K562 (cell line): Measurements from ENCODE around the gene OR2W3. TPM values are rescaled to one million over a fixed set of nuclear protein-coding genes. Genes with fewer than 3 reads are reported as not detected.
A peak's percentile ranks its signal among the peaks of the same experiment; 100 is the strongest.

Source experiments
- ADNP ChIP-seq: fragments of 200-800 bp; sonication (Bioruptor generic); IDR thresholded peaks from 2 replicates; pipeline ENCODE4 v1.6.1; 2016; ENCODE audit warnings: missing genetic modification characterization, missing compliant biosample characterization
- ATF1 ChIP-seq, 2 experiments: fragments of 450-650 bp in 1 of 2; IDR thresholded peaks; 2 replicates each; pipeline ENCODE4 v1.6.1; 2016; ENCODE audit warnings: missing compliant biosample characterization in 1 of 2, missing genetic modification characterization in 1 of 2
- MIER1 ChIP-seq: fragments of 450-650 bp; IDR thresholded peaks from 2 replicates; pipeline ENCODE4 v1.6.1; 2016; ENCODE audit warnings: antibody characterized with exemption, mild to moderate bottlenecking, low read depth
- MYBL2 ChIP-seq, 2 experiments: fragments of 450-650 bp in 1 of 2; sonication (generic) in 1 of 2; formaldehyde crosslinking in 1 of 2; IDR thresholded peaks; 2 replicates each; pipeline versions ENCODE4 v1.6.1 to v1.8.1; 2017 to 2022; ENCODE audit warnings: borderline replicate concordance in 1 of 2, inconsistent platforms in 1 of 2, low read depth in 1 of 2, mild to moderate bottlenecking in 1 of 2, missing genetic modification reagents in 1 of 2, moderate library complexity in 1 of 2
- RB1 ChIP-seq: fragments of 450-650 bp; IDR thresholded peaks from 2 replicates; pipeline ENCODE4 v1.6.1; 2017; ENCODE audit warnings: low read depth, mild to moderate bottlenecking
- YBX1 ChIP-seq: fragments of 450-650 bp; IDR thresholded peaks from 2 replicates; pipeline ENCODE4 v1.7.1; 2016; ENCODE audit warnings: mild to moderate bottlenecking
- ZNF79 ChIP-seq: fragments of 250-450 bp; sonication (Bioruptor Pico); IDR thresholded peaks from 2 replicates; pipeline ENCODE4 v1.4.0; 2020; ENCODE audit warnings: low read depth, mild to moderate bottlenecking, moderate library complexity
- ZNF830 ChIP-seq: fragments of 250-450 bp; sonication (Bioruptor Pico); IDR thresholded peaks from 2 replicates; pipeline ENCODE4 v1.5.0; 2021; ENCODE audit warnings: mild to moderate bottlenecking
- polyA plus RNA-seq, 8 experiments: library from polyadenylated mRNA; depleted of rRNA in 4 of 8; stranded (reverse) in 5 of 8; unstranded in 3 of 8; fragments of >200 nt; fragmentation: Nextera tagmentation in 2 of 8; fragmentation: Illumina TruSeq in 1 of 8; extraction: Ambion mirVana in 2 of 8; extraction: Trizol in 1 of 8; gene quantifications; 2 replicates each; pipeline versions ENCODE4 v1.2.1 to v1.2.3, GENCODE V29; 2011 to 2014; ENCODE audit warnings: inconsistent platforms in 1 of 8, missing spikeins in 1 of 8
- total RNA-seq, 7 experiments: library from RNA; depleted of rRNA in 6 of 7; stranded (reverse); fragments of >200 nt in 6 of 7; fragmentation: Illumina TruSeq in 2 of 7; extraction: Trizol in 2 of 7; gene quantifications; 2 replicates each; pipeline versions ENCODE4 v1.2.1 to v1.2.3, GENCODE V29; 2011 to 2021; ENCODE audit warnings: low replicate concordance in 1 of 7
- TF ChIP-seq, protein P1 (sequence below), 2 experiments: fragments of 450-650 bp in 1 of 2; sonication (generic) in 1 of 2; formaldehyde crosslinking in 1 of 2; IDR thresholded peaks; 2 replicates each; pipeline versions ENCODE4 v1.7.1 to v1.9.0; 2016 to 2022; ENCODE audit warnings: inconsistent platforms in 1 of 2, mild to moderate bottlenecking in 1 of 2, missing genetic modification reagents in 1 of 2
- TF ChIP-seq, protein P2 (sequence below): sonication (generic); formaldehyde crosslinking; IDR thresholded peaks from 2 replicates; pipeline ENCODE4 v1.8.1; 2022; ENCODE audit warnings: missing genetic modification reagents
- TF ChIP-seq, protein P3 (sequence below), 2 experiments: fragments of 450-650 bp in 1 of 2; IDR thresholded peaks; 2 replicates each; pipeline ENCODE4 v1.6.1; 2011 to 2017; ENCODE audit warnings: low read depth in 2 of 2, antibody characterized with exemption in 1 of 2, borderline replicate concordance in 1 of 2, low read length in 1 of 2, mild to moderate bottlenecking in 1 of 2, mixed read lengths in 1 of 2; ENCODE audit not compliant: control insufficient read depth in 1 of 2
- TF ChIP-seq, protein P4 (sequence below): fragments of 250-450 bp; sonication (Bioruptor Pico); IDR thresholded peaks from 2 replicates; pipeline ENCODE4 v1.8.0; 2022; ENCODE audit warnings: moderate library complexity, mild to moderate bottlenecking, inconsistent platforms

OR2W3 gene
- total and polyA plus RNA-seq, 9 of the 15 experiments (the other 6 are each of a cell fraction or from before 2014, with no cell fraction given) = 0.67 to 7.6 (median 3.7) TPM

DNA sequence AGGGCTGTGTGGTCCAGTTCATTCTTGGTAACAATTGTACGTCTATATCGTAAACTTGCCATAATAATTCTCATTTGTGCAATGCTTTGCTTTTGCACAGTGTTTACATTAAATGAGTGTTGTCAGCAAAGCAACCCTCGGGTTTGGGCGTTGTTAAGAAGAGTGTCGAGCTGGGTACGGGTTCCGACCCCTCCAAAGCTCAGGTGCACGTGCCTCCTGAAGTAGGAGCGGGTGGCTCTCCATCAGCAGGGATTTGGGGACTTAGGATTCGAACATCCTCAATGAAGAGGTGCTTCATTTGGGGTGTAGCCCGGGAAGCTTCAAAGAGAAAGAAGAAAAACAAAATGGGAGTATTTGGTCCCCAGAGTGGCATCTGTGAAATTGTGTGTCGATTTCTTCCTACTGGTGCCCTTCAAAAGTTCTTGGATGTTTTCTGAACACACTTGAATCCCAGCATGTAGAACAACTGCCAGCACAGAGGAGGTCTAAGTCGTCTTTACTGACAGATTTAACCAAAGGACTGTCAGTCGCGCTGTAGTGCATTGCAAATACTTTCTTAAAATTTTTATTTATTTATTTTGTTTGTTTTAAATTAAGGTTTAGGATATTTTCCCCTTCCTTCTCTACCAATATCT, 37.3 kb upstream of the OR2W3 start (continued):
- TF ChIP-seq, protein P1, sequence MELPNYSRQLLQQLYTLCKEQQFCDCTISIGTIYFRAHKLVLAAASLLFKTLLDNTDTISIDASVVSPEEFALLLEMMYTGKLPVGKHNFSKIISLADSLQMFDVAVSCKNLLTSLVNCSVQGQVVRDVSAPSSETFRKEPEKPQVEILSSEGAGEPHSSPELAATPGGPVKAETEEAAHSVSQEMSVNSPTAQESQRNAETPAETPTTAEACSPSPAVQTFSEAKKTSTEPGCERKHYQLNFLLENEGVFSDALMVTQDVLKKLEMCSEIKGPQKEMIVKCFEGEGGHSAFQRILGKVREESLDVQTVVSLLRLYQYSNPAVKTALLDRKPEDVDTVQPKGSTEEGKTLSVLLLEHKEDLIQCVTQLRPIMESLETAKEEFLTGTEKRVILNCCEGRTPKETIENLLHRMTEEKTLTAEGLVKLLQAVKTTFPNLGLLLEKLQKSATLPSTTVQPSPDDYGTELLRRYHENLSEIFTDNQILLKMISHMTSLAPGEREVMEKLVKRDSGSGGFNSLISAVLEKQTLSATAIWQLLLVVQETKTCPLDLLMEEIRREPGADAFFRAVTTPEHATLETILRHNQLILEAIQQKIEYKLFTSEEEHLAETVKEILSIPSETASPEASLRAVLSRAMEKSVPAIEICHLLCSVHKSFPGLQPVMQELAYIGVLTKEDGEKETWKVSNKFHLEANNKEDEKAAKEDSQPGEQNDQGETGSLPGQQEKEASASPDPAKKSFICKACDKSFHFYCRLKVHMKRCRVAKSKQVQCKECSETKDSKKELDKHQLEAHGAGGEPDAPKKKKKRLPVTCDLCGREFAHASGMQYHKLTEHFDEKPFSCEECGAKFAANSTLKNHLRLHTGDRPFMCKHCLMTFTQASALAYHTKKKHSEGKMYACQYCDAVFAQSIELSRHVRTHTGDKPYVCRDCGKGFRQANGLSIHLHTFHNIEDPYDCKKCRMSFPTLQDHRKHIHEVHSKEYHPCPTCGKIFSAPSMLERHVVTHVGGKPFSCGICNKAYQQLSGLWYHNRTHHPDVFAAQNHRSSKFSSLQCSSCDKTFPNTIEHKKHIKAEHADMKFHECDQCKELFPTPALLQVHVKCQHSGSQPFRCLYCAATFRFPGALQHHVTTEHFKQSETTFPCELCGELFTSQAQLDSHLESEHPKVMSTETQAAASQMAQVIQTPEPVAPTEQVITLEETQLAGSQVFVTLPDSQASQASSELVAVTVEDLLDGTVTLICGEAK (IDR thresholded peaks at IDR 0.05) = 0 out of 2 replicates have a peak, but pooled peaks have one; percentile 11
- TF ChIP-seq, protein P1 (CRISPR knock-in tag; IDR thresholded peaks at IDR 0.05) = no peak
- TF ChIP-seq RB1 = no peak
- no peak for TF ChIP-seq ADNP (tag)
- TF ChIP-seq, protein P2, sequence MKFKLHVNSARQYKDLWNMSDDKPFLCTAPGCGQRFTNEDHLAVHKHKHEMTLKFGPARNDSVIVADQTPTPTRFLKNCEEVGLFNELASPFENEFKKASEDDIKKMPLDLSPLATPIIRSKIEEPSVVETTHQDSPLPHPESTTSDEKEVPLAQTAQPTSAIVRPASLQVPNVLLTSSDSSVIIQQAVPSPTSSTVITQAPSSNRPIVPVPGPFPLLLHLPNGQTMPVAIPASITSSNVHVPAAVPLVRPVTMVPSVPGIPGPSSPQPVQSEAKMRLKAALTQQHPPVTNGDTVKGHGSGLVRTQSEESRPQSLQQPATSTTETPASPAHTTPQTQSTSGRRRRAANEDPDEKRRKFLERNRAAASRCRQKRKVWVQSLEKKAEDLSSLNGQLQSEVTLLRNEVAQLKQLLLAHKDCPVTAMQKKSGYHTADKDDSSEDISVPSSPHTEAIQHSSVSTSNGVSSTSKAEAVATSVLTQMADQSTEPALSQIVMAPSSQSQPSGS (CRISPR knock-in tag) = no peak
- TF ChIP-seq, protein P3, sequence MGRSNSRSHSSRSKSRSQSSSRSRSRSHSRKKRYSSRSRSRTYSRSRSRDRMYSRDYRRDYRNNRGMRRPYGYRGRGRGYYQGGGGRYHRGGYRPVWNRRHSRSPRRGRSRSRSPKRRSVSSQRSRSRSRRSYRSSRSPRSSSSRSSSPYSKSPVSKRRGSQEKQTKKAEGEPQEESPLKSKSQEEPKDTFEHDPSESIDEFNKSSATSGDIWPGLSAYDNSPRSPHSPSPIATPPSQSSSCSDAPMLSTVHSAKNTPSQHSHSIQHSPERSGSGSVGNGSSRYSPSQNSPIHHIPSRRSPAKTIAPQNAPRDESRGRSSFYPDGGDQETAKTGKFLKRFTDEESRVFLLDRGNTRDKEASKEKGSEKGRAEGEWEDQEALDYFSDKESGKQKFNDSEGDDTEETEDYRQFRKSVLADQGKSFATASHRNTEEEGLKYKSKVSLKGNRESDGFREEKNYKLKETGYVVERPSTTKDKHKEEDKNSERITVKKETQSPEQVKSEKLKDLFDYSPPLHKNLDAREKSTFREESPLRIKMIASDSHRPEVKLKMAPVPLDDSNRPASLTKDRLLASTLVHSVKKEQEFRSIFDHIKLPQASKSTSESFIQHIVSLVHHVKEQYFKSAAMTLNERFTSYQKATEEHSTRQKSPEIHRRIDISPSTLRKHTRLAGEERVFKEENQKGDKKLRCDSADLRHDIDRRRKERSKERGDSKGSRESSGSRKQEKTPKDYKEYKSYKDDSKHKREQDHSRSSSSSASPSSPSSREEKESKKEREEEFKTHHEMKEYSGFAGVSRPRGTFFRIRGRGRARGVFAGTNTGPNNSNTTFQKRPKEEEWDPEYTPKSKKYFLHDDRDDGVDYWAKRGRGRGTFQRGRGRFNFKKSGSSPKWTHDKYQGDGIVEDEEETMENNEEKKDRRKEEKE (IDR thresholded peaks at IDR 0.05; ENCODE audit: borderline replicate concordance in 1 of 2, control insufficient read depth in 1 of 2, low read depth in 2 of 2, low read length in 1 of 2) = no peak
- TF ChIP-seq, protein P4, sequence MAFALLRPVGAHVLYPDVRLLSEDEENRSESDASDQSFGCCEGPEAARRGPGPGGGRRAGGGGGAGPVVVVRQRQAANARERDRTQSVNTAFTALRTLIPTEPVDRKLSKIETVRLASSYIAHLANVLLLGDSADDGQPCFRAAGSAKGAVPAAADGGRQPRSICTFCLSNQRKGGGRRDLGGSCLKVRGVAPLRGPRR (CRISPR knock-in tag) = no peak
- TF ChIP-seq MYBL2 (IDR thresholded peaks at IDR 0.05; ENCODE audit: low read depth) = no peak
- TF ChIP-seq MYBL2 (CRISPR knock-in tag; IDR thresholded peaks at IDR 0.05; ENCODE audit: borderline replicate concordance) = no peak
- no peak for TF ChIP-seq ZNF830 (CRISPR knock-in tag)
- TF ChIP-seq YBX1 = no peak
- TF ChIP-seq MIER1 = 0 out of 2 replicates have a peak, but pooled peaks have one; percentile 19
- 0 out of 2 replicates have a peak, but pooled peaks have one; percentile 27 for TF ChIP-seq ZNF79 (CRISPR knock-in tag)
- TF ChIP-seq ATF1 (CRISPR knock-in tag; IDR thresholded peaks at IDR 0.05) = no peak
- TF ChIP-seq ATF1 (tag; IDR thresholded peaks at IDR 0.05) = no peak
